Activated CD8-positive, alpha-beta memory T cell treated with anti-CD3 and anti-CD28 coated beads for 1 hour (primary cell): ENCODE measurements around the gene CYP2F1.

Experiments
- DNase-seq, 2 donors: peaks; one replicate each; pipeline ENCODE4 v3.0.0-alpha.2; 2020; ENCODE audit warnings: low read depth in 1 of 2; ENCODE audit errors: extremely low read depth in 1 of 2

Gene CYP2F1

DNA sequence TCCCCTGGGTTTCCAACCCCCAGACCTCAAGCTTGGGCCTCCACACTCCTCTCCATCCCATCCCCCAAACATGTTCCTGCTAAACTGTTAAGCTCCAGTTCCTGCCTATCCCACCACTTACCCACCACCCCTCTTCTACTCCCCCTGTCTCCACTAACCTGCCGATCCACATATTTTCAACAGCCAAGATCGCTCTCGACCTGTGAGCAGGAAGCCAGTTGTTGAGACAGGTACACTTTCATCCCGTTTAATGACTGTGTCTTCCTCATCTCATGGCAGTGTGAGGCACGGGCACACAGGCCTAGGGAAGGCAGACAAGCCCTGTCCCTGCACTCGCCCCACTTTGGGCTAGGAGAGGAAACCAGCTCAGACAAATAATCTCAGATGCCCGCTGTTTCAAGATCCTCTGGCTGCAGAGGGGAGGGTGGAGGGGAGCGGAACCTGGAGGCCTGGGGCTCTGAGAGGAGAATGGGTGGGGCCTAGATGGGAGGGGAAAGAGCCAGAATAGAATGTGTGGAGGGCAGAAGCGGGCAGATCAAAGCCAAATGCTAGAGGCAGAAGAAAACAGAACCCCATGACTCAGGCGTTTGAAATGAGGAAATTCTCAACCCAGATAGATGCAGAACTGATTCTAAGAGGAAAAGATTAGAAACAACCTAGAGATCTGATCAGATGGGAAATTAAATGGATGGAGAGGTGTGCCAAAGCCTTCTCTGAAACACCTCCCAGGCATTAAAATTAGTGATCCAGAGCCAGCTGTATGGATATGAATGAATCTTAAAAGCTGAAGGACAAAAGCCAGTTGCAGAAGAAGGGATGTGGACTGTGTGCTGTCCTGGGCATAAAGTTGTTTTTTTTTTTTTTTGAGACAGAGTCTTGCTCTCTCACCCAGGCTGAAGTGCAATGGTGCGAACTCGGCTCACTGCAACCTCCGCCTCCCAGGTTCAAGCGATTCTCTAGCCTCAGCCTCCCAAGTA, 61.9 kb downstream of the CYP2F1 start:
- DNase-seq: peak in 1 of 2 donors; percentile 11
